ENCODE measurements around the gene ZNF469. TPM values are rescaled to one million over a fixed set of nuclear protein-coding genes. Genes with fewer than 3 reads are reported as not detected.

The ZNF469 gene
- total RNA-seq, 1 experiment from 2014 or later: 0.09 TPM

DNA sequence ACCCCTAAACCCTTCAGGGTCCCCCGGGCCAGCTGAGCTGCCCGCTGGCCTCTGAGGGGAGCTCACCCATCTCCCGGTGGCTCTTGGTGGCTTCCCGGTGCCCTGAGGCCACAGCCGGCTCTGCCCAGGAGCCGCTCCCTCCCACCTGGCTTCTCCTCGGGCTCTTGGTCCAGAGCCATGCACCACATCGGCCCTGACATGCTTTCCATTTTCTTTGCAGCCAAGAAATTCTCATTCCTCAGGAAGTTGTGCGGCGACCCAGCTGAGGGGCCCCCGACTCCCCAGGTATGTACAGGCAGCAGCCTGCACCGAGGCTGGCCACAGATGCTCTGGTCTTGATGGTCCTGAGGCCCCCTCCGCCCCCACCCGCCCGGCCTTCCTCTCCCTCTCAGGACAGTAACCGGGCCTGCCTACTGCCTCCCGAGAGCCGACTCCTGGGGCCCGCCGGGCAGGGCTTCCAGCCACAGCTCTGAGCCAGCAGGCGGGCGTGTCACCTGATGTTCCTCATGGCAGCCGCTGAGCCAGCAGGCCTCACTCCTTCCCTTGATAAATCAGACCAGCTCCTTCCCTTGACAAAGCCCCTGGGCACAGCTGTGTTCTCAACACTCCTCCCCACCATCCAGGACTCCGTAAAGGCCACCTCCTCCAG lies 42.0 kb downstream of the ZNF469 start:
- intact Hi-C loops (cut with micrococcal nuclease; ENCODE audit: unreplicated experiment): no loop called here
- TF ChIP-seq, protein P1, sequence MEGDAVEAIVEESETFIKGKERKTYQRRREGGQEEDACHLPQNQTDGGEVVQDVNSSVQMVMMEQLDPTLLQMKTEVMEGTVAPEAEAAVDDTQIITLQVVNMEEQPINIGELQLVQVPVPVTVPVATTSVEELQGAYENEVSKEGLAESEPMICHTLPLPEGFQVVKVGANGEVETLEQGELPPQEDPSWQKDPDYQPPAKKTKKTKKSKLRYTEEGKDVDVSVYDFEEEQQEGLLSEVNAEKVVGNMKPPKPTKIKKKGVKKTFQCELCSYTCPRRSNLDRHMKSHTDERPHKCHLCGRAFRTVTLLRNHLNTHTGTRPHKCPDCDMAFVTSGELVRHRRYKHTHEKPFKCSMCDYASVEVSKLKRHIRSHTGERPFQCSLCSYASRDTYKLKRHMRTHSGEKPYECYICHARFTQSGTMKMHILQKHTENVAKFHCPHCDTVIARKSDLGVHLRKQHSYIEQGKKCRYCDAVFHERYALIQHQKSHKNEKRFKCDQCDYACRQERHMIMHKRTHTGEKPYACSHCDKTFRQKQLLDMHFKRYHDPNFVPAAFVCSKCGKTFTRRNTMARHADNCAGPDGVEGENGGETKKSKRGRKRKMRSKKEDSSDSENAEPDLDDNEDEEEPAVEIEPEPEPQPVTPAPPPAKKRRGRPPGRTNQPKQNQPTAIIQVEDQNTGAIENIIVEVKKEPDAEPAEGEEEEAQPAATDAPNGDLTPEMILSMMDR (conservative IDR thresholded peaks at IDR 0.05; ENCODE audit: low read depth, low read length): no peak
- no peak for TF ChIP-seq EZH2 (IDR thresholded peaks at IDR 0.05; ENCODE audit: borderline replicate concordance, low read depth, low read length, poor library complexity, severe bottlenecking)
- ChIA-PET POLR2A (ENCODE audit: low non-redundant PET) (no interaction called here), CTCF (interaction anchor here (0.6 kb wide), 1 partner anchor 60 kb away, joined by 6 read pairs; no protein-coding TSS in a partner anchor)
- H3K27me3 ChIP-seq (replicated peaks; ENCODE audit: insufficient read depth, low read depth, low read length, poor library complexity): peaks cover 4% of the 10 kb centered on the region
- no peak for DNase-seq (ENCODE audit: low spot score)
- no peaks in the 10 kb centered on the region for H3K36me3 ChIP-seq (ENCODE audit: insufficient read depth, low read length, poor library complexity, severe bottlenecking)
- BruUV-seq (replicated peaks): no TSS peak
- no peaks in the 10 kb centered on the region for H3K4me1 ChIP-seq (ENCODE audit: insufficient read depth, low read length, poor library complexity, severe bottlenecking)
- H3K27ac ChIP-seq (ENCODE audit: low read depth, low read length, poor library complexity, severe bottlenecking): no peak overlapping the region
- no peak overlapping the region for H3K4me3 ChIP-seq (ENCODE audit: low read depth, low read length, poor library complexity, severe bottlenecking)
- H3K9me3 ChIP-seq (ENCODE audit: low read depth, low read length, poor library complexity, severe bottlenecking): no peaks in the 10 kb centered on the region

DNA sequence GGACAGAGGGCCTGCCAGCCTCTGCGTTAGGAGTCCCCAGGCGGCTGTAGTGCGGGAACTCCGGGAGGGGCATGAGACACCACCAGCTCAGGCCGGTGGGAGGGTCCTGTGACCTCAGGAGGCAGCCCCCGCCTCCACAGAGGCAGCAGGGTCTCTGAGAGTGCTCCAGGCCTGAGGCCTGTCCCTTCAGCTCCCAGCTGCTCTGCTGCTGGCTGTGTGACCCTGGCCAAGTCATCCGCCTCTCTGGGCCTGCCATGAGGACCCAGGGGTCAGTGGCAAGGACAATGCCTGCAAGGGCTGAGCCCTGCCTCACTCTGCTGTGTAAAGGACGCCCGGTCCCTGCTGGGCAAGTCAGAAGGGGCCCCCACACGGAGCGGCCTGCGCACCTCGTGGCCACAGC lies 43.3 kb downstream of the ZNF469 start:
- no TSS peak for BruUV-seq (replicated peaks)

DNA sequence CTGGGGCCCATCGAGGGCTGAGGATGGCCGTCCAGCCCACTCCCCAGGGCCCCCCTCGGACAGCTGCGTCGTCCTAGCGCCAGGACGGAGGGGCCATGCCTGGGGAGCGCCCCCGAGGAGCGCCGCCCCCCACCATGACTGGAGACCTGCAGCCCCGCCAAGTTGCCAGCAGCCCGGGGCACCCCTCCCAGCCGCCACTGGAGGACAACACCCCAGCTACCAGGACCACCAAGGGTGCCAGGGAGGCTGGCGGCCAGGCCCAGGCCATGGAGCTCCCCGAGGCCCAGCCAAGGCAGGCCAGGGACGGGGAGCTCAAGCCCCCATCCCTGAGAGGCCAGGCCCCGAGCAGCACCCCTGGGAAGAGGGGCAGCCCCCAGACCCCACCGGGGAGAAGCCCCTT lies 44.6 kb downstream of the ZNF469 start:
- no peak overlapping the region for H3K4me3 ChIP-seq (ENCODE audit: low read depth, low read length, poor library complexity, severe bottlenecking)
- TF ChIP-seq, protein P1 (conservative IDR thresholded peaks at IDR 0.05; ENCODE audit: low read depth, low read length): no peak
- no peak for TF ChIP-seq EZH2 (IDR thresholded peaks at IDR 0.05; ENCODE audit: borderline replicate concordance, low read depth, low read length, poor library complexity, severe bottlenecking)
- DNase-seq (ENCODE audit: low spot score): no peak
- no peak overlapping the region for H3K27ac ChIP-seq (ENCODE audit: low read depth, low read length, poor library complexity, severe bottlenecking)
- peaks cover 30% of the 10 kb centered on the region for H3K27me3 ChIP-seq (replicated peaks; ENCODE audit: insufficient read depth, low read depth, low read length, poor library complexity)
- POLR2A ChIA-PET (ENCODE audit: low non-redundant PET): no interaction called here
- BruUV-seq (replicated peaks): no TSS peak
- intact Hi-C loops (cut with micrococcal nuclease; ENCODE audit: unreplicated experiment): no loop called here
- no peaks in the 10 kb centered on the region for H3K4me1 ChIP-seq (ENCODE audit: insufficient read depth, low read length, poor library complexity, severe bottlenecking)
- CTCF ChIA-PET: no interaction called here
- no peaks in the 10 kb centered on the region for H3K36me3 ChIP-seq (ENCODE audit: insufficient read depth, low read length, poor library complexity, severe bottlenecking)
- H3K9me3 ChIP-seq (ENCODE audit: low read depth, low read length, poor library complexity, severe bottlenecking): no peaks in the 10 kb centered on the region

More for the DNA sequence above, 43.3 kb downstream of the ZNF469 start:
- Histone ChIP-seq H3K27ac (ENCODE audit: low read depth, low read length, poor library complexity, severe bottlenecking) (no peak overlapping the region), H3K36me3 (ENCODE audit: insufficient read depth, low read length, poor library complexity, severe bottlenecking) (no peaks in the 10 kb centered on the region), H3K4me1 (ENCODE audit: insufficient read depth, low read length, poor library complexity, severe bottlenecking) (no peaks in the 10 kb centered on the region), H3K4me3 (ENCODE audit: low read depth, low read length, poor library complexity, severe bottlenecking) (no peak overlapping the region), H3K9me3 (ENCODE audit: low read depth, low read length, poor library complexity, severe bottlenecking) (no peaks in the 10 kb centered on the region), H3K27me3 (replicated peaks; ENCODE audit: insufficient read depth, low read depth, low read length, poor library complexity) (peaks cover 17% of the 10 kb centered on the region)
- no peak for TF ChIP-seq EZH2 (IDR thresholded peaks at IDR 0.05; ENCODE audit: borderline replicate concordance, low read depth, low read length, poor library complexity, severe bottlenecking)
- TF ChIP-seq, protein P1 (conservative IDR thresholded peaks at IDR 0.05; ENCODE audit: low read depth, low read length): no peak
- ChIA-PET CTCF (no interaction called here), POLR2A (ENCODE audit: low non-redundant PET) (no interaction called here)
- DNase-seq (ENCODE audit: low spot score): no peak
- intact Hi-C loops (cut with micrococcal nuclease; ENCODE audit: unreplicated experiment): no loop called here

Measured in A673 (cell line).